Neural progenitor cell (in vitro differentiated cells): Measurements from ENCODE around the gene NPFF.

Source experiments
- CTCF ChIP-seq: fragments of 200-600 bp; sonication (generic); IDR thresholded peaks from 2 replicates; pipeline ENCODE4 v1.5.1; 2017; ENCODE audit warnings: antibody characterized with exemption, mild to moderate bottlenecking
- EZH2 ChIP-seq: fragments of 200-600 bp; sonication (generic); IDR thresholded peaks from 2 replicates; pipeline ENCODE4 v1.6.1; 2017; ENCODE audit warnings: antibody characterized with exemption, mild to moderate bottlenecking, moderate library complexity

GRCh38 chr12:53483979-53484377 lies 23.3 kb downstream of the NPFF start:
- TF ChIP-seq EZH2: no peak
- TF ChIP-seq CTCF: no peak
